ENCODE results near the gene HDLBP.

The HDLBP gene

GRCh38 chr2:241339839-241340630 lies 24.6 kb upstream of the HDLBP start:
- Histone ChIP-seq H3K9me3 (ENCODE audit: control insufficient read depth, low read length) (no peaks in the 10 kb centered on the region), H2AFZ (no peak overlapping the region), H3K36me3 (ENCODE audit: control insufficient read depth, insufficient read depth, low read length) (no peaks in the 10 kb centered on the region), H3K79me2 (peaks cover 3% of the 10 kb centered on the region), H3K4me3 (ENCODE audit: low read depth, low read length) (no peak overlapping the region), H3K27ac (no peak overlapping the region), H3K4me1 (peaks cover 15% of the 10 kb centered on the region), H3K4me2 (ENCODE audit: low read length) (no peak overlapping the region), H3K27me3 (ENCODE audit: control insufficient read depth, insufficient read depth, low read length) (no peaks in the 10 kb centered on the region), H3K9ac (no peak overlapping the region)
- TF ChIP-seq CTCF (IDR thresholded peaks at IDR 0.05), result no peak

- Histone ChIP-seq H3K27me3 (ENCODE audit: control insufficient read depth, insufficient read depth, low read length) (no peaks in the 10 kb centered on the region), H3K27ac (no peak overlapping the region), H3K36me3 (ENCODE audit: control insufficient read depth, insufficient read depth, low read length) (no peaks in the 10 kb centered on the region), H3K4me1 (peaks cover 4% of the 10 kb centered on the region), H3K4me2 (ENCODE audit: low read length) (no peak overlapping the region), H3K9me3 (ENCODE audit: control insufficient read depth, low read length) (no peaks in the 10 kb centered on the region), H3K4me3 (ENCODE audit: low read depth, low read length) (no peak overlapping the region), H3K9ac (no peak overlapping the region), H2AFZ (no peak overlapping the region), H3K79me2 (peaks cover 8% of the 10 kb centered on the region)
- no peak for TF ChIP-seq CTCF (IDR thresholded peaks at IDR 0.05)
Observed at GRCh38 chr2:241334813-241335212, 19.3 kb upstream of the HDLBP start.

GRCh38 chr2:241330616-241330981 lies 15.1 kb upstream of the HDLBP start:
- H3K27me3 ChIP-seq (ENCODE audit: control insufficient read depth, insufficient read depth, low read length), result no peaks in the 10 kb centered on the region
- no peaks in the 10 kb centered on the region for H3K36me3 ChIP-seq (ENCODE audit: control insufficient read depth, insufficient read depth, low read length)
- no peak overlapping the region for H3K27ac ChIP-seq
- peaks cover 24% of the 10 kb centered on the region for H3K79me2 ChIP-seq
- no peaks in the 10 kb centered on the region for H3K4me1 ChIP-seq
- H3K4me3 ChIP-seq (ENCODE audit: low read depth, low read length), result no peak overlapping the region
- no peaks in the 10 kb centered on the region for H3K9me3 ChIP-seq (ENCODE audit: control insufficient read depth, low read length)
- H2AFZ ChIP-seq, result no peak overlapping the region
- H3K4me2 ChIP-seq (ENCODE audit: low read length), result no peak overlapping the region
- no peak overlapping the region for H3K9ac ChIP-seq
- TF ChIP-seq CTCF (IDR thresholded peaks at IDR 0.05), result no peak

GRCh38 chr2:241329669-241330615 lies 14.5 kb upstream of the HDLBP start:
- H3K4me3 ChIP-seq (ENCODE audit: low read depth, low read length), result no peak overlapping the region
- H3K4me2 ChIP-seq (ENCODE audit: low read length), result no peak overlapping the region
- peaks cover 29% of the 10 kb centered on the region for H3K79me2 ChIP-seq
- no peaks in the 10 kb centered on the region for H3K36me3 ChIP-seq (ENCODE audit: control insufficient read depth, insufficient read depth, low read length)
- H2AFZ ChIP-seq, result no peak overlapping the region
- H3K27me3 ChIP-seq (ENCODE audit: control insufficient read depth, insufficient read depth, low read length), result no peaks in the 10 kb centered on the region
- H3K4me1 ChIP-seq, result no peaks in the 10 kb centered on the region
- no peak overlapping the region for H3K9ac ChIP-seq
- no peak for TF ChIP-seq CTCF (IDR thresholded peaks at IDR 0.05)
- no peaks in the 10 kb centered on the region for H3K9me3 ChIP-seq (ENCODE audit: control insufficient read depth, low read length)
- H3K27ac ChIP-seq, result no peak overlapping the region

Measured in parathyroid adenoma (tissue), 2 donors.